Activated CD4-positive, alpha-beta memory T cell treated with anti-CD3 and anti-CD28 coated beads for 36 hours (primary cell): ENCODE results near the gene GREB1. TPM values are rescaled to one million over a fixed set of nuclear protein-coding genes. Genes with fewer than 3 reads are reported as not detected.

Experiments
- CTCF ChIA-PET: fragments of 350-600 bp; sonication (Branson Sonifier 250); formaldehyde crosslinking; loops from one replicate; lab custom pipeline; 2021; ENCODE audit warnings: antibody characterized with exemption, inconsistent platforms; lab: Charles Lee
- POLR2A ChIA-PET: fragments of 350-600 bp; sonication (Branson Sonifier 250); formaldehyde crosslinking; loops from one replicate; lab custom pipeline; 2021; ENCODE audit warnings: antibody characterized with exemption; lab: Charles Lee
- DNase-seq: peaks from one replicate; pipeline ENCODE4 v3.0.0-alpha.2; 2020
- H3K27ac Mint-ChIP-seq: one replicate; pipeline ENCODE4 v1.8.0; 2021; ENCODE audit warnings: mixed read lengths
- H3K27me3 Mint-ChIP-seq: one replicate; pipeline ENCODE4 v1.8.0; 2021; ENCODE audit warnings: mixed read lengths
- H3K36me3 Mint-ChIP-seq: one replicate; pipeline ENCODE4 v1.8.0; 2021; ENCODE audit warnings: mixed read lengths
- H3K4me1 Mint-ChIP-seq: one replicate; pipeline ENCODE4 v1.8.0; 2021; ENCODE audit warnings: low read depth, mixed read lengths
- H3K4me3 Mint-ChIP-seq: one replicate; pipeline ENCODE4 v1.8.0; 2021; ENCODE audit warnings: mild to moderate bottlenecking, mixed read lengths
- H3K9me3 Mint-ChIP-seq: one replicate; pipeline ENCODE4 v1.8.0; 2021; ENCODE audit warnings: mixed read lengths
- intact Hi-C: fragments of 100-400 bp; cut with micrococcal nuclease; formaldehyde crosslinking; loops from one replicate; pipeline ENCODE4 v1.15.1; 2023
- total RNA-seq, 2 experiments: library from RNA; stranded (reverse); gene quantifications; one replicate each; pipeline ENCODE4 v1.2.3, GENCODE V29; 2021

Gene GREB1
- total RNA-seq, 2 experiments from 2014 or later = 0.29 to 0.81 TPM

- intact Hi-C loops = no loop called here
- H3K27ac Mint-ChIP-seq = no peak overlapping the region
- H3K4me1 Mint-ChIP-seq = no peaks in the 10 kb centered on the region
- DNase-seq = no peak
- POLR2A ChIA-PET = no interaction called here
- CTCF ChIA-PET = interaction anchor here (0.7 kb wide), 1 partner anchor 553 kb away, joined by 3 read pairs; no protein-coding TSS in a partner anchor
- H3K9me3 Mint-ChIP-seq = no peaks in the 10 kb centered on the region
- peaks cover 5% of the 10 kb centered on the region for H3K27me3 Mint-ChIP-seq
- H3K36me3 Mint-ChIP-seq = no peaks in the 10 kb centered on the region
- H3K4me3 Mint-ChIP-seq = no peak overlapping the region
These were observed 35.8 kb downstream of the GREB1 start for GRCh38 chr2:11569636-11570035.

- Mint-ChIP-seq H3K9me3 (no peaks in the 10 kb centered on the region), H3K4me3 (no peak overlapping the region), H3K36me3 (no peaks in the 10 kb centered on the region), H3K4me1 (no peaks in the 10 kb centered on the region), H3K27me3 (peaks cover 5% of the 10 kb centered on the region), H3K27ac (no peak overlapping the region)
- CTCF ChIA-PET = no interaction called here
- POLR2A ChIA-PET = no interaction called here
- intact Hi-C loops = no loop called here
- no peak for DNase-seq
These were observed 37.3 kb downstream of the GREB1 start for GRCh38 chr2:11571170-11571569.

GRCh38 chr2:11572996-11573395, 39.2 kb downstream of the GREB1 start:
- intact Hi-C loops = no loop called here
- no peak overlapping the region for H3K27ac Mint-ChIP-seq
- POLR2A ChIA-PET = no interaction called here
- DNase-seq = no peak
- H3K9me3 Mint-ChIP-seq = no peaks in the 10 kb centered on the region
- H3K4me1 Mint-ChIP-seq = no peaks in the 10 kb centered on the region
- CTCF ChIA-PET = interaction anchor here (1.1 to 2.3 kb wide), 2 partner anchors 10 to 11 kb away, joined by 3 to 13 read pairs; no protein-coding TSS in a partner anchor
- no peaks in the 10 kb centered on the region for H3K36me3 Mint-ChIP-seq
- H3K4me3 Mint-ChIP-seq = no peak overlapping the region
- peaks cover 5% of the 10 kb centered on the region for H3K27me3 Mint-ChIP-seq

GRCh38 chr2:11573418-11574175, 39.8 kb downstream of the GREB1 start:
- Mint-ChIP-seq H3K4me3 (no peak overlapping the region), H3K4me1 (no peaks in the 10 kb centered on the region), H3K9me3 (no peaks in the 10 kb centered on the region), H3K27ac (no peak overlapping the region), H3K27me3 (peaks cover 5% of the 10 kb centered on the region), H3K36me3 (no peaks in the 10 kb centered on the region)
- intact Hi-C loops = no loop called here
- no peak for DNase-seq
- CTCF ChIA-PET = interaction anchor here (2.3 kb wide), 1 partner anchor 9 kb away, joined by 13 read pairs; no protein-coding TSS in a partner anchor
- POLR2A ChIA-PET = no interaction called here

GRCh38 chr2:11574176-11575046, 40.6 kb downstream of the GREB1 start:
- CTCF ChIA-PET = interaction anchor here (2.3 kb wide), 1 partner anchor 8 kb away, joined by 13 read pairs; no protein-coding TSS in a partner anchor
- no peak overlapping the region for H3K4me3 Mint-ChIP-seq
- H3K36me3 Mint-ChIP-seq = no peaks in the 10 kb centered on the region
- H3K27me3 Mint-ChIP-seq = peaks cover 4% of the 10 kb centered on the region
- H3K27ac Mint-ChIP-seq = no peak overlapping the region
- intact Hi-C loops = no loop called here
- POLR2A ChIA-PET = no interaction called here
- H3K9me3 Mint-ChIP-seq = no peaks in the 10 kb centered on the region
- H3K4me1 Mint-ChIP-seq = no peaks in the 10 kb centered on the region
- no peak for DNase-seq

GRCh38 chr2:11576398-11576797, 42.6 kb downstream of the GREB1 start:
- CTCF ChIA-PET = no interaction called here
- H3K4me1 Mint-ChIP-seq = no peaks in the 10 kb centered on the region
- no peak overlapping the region for H3K27ac Mint-ChIP-seq
- POLR2A ChIA-PET = no interaction called here
- DNase-seq = no peak
- intact Hi-C loops = no loop called here
- H3K4me3 Mint-ChIP-seq = no peak overlapping the region
- H3K27me3 Mint-ChIP-seq = peaks cover 1% of the 10 kb centered on the region
- no peaks in the 10 kb centered on the region for H3K9me3 Mint-ChIP-seq
- H3K36me3 Mint-ChIP-seq = no peaks in the 10 kb centered on the region

GRCh38 chr2:11577101-11577883, 43.4 kb downstream of the GREB1 start:
- intact Hi-C loops = no loop called here
- no peaks in the 10 kb centered on the region for H3K4me1 Mint-ChIP-seq
- no peaks in the 10 kb centered on the region for H3K9me3 Mint-ChIP-seq
- no peak overlapping the region for H3K4me3 Mint-ChIP-seq
- no peak for DNase-seq
- H3K36me3 Mint-ChIP-seq = no peaks in the 10 kb centered on the region
- ChIA-PET CTCF (interaction anchor here (0.6 to 0.9 kb wide), 2 partner anchors 100 to 168 kb away, joined by 3 read pairs; no protein-coding TSS in a partner anchor), POLR2A (no interaction called here)
- H3K27me3 Mint-ChIP-seq = no peaks in the 10 kb centered on the region
- H3K27ac Mint-ChIP-seq = no peak overlapping the region

- H3K27me3 Mint-ChIP-seq = no peaks in the 10 kb centered on the region
- H3K36me3 Mint-ChIP-seq = no peaks in the 10 kb centered on the region
- POLR2A ChIA-PET = no interaction called here
- no peaks in the 10 kb centered on the region for H3K9me3 Mint-ChIP-seq
- H3K4me3 Mint-ChIP-seq = no peak overlapping the region
- CTCF ChIA-PET = interaction anchor here (0.6 to 0.9 kb wide), 3 partner anchors 101 to 446 kb away, joined by 3 read pairs; a partner anchor contains a TSS
- DNase-seq = no peak
- H3K27ac Mint-ChIP-seq = no peak overlapping the region
- intact Hi-C loops = no loop called here
- H3K4me1 Mint-ChIP-seq = peaks cover 5% of the 10 kb centered on the region
These were observed 44.5 kb downstream of the GREB1 start for GRCh38 chr2:11578081-11578948.

GRCh38 chr2:11578986-11579774, 45.3 kb downstream of the GREB1 start:
- ChIA-PET POLR2A (no interaction called here), CTCF (interaction anchor here (0.6 to 0.7 kb wide), 2 partner anchors 100 to 101 kb away, joined by 3 read pairs; no protein-coding TSS in a partner anchor)
- Mint-ChIP-seq H3K27me3 (peaks cover 2% of the 10 kb centered on the region), H3K4me1 (peaks cover 11% of the 10 kb centered on the region), H3K36me3 (no peaks in the 10 kb centered on the region), H3K9me3 (no peaks in the 10 kb centered on the region), H3K4me3 (no peak overlapping the region), H3K27ac (no peak overlapping the region)
- no peak for DNase-seq
- intact Hi-C loops = no loop called here

- Mint-ChIP-seq H3K36me3 (no peaks in the 10 kb centered on the region), H3K4me3 (no peak overlapping the region), H3K9me3 (no peaks in the 10 kb centered on the region), H3K4me1 (peaks cover 11% of the 10 kb centered on the region), H3K27ac (no peak overlapping the region), H3K27me3 (peaks cover 6% of the 10 kb centered on the region)
- CTCF ChIA-PET = interaction anchor here (0.6 to 8.5 kb wide), 3 partner anchors 101 to 447 kb away, joined by 3 to 234 read pairs (median 123); a partner anchor contains a TSS
- intact Hi-C loops = loop anchor here (5.0 to 10.0 kb wide), 2 partner anchors 235 to 343 kb away; partner anchors contain the start of gene ROCK2
- POLR2A ChIA-PET = no interaction called here
- peak; percentile 11 for DNase-seq
These were observed 46.2 kb downstream of the GREB1 start for GRCh38 chr2:11579867-11580659.
